OCI-LY7 (cell line): ENCODE results near the gene RNU7-1. TPM values are rescaled to one million over a fixed set of nuclear protein-coding genes. Genes with fewer than 3 reads are reported as not detected.

Experiments used
- BruUV-seq: library from RNA; stranded (reverse); fragments of 400-500 nt; replicated peaks from 2 replicates; lab custom pipeline; 2021; lab: Mats Ljungman, UMichigan
- CTCF ChIA-PET: fragments of 300-600 bp; sonication (Branson Sonifier 250); formaldehyde crosslinking; loops from one replicate; lab custom pipeline; 2022; ENCODE audit warnings: antibody characterized with exemption; ENCODE audit not compliant: unreplicated experiment; lab: Charles Lee
- POLR2A ChIA-PET: fragments of 300-600 bp; sonication (Branson Sonifier 250); formaldehyde crosslinking; loops from one replicate; lab custom pipeline; 2022; ENCODE audit warnings: antibody characterized with exemption; lab: Charles Lee
- DNase-seq: peaks from one replicate; pipeline ENCODE4 v3.0.0-alpha.2; 2015; ENCODE audit warnings: low spot score
- H2AFZ ChIP-seq: fragments of 200-600 bp; sonication (generic), shearing (Covaris generic); 2 replicates; pipeline ENCODE4 v1.6.1; 2014; ENCODE audit warnings: mild to moderate bottlenecking, antibody characterized with exemption, low read length, moderate library complexity
- H3K27ac ChIP-seq: fragments of 200-600 bp; sonication (generic); 2 replicates; pipeline ENCODE4 v1.5.1; 2014; ENCODE audit warnings: mixed run types, low read depth, mild to moderate bottlenecking, moderate library complexity, low read length, inconsistent platforms; ENCODE audit not compliant: poor library complexity, severe bottlenecking
- H3K36me3 ChIP-seq: fragments of 200-600 bp; sonication (generic); 2 replicates; pipeline ENCODE4 v1.6.1; 2014; ENCODE audit warnings: mild to moderate bottlenecking, antibody characterized with exemption, low read length, moderate library complexity, mixed read lengths; ENCODE audit not compliant: insufficient read depth
- H3K4me1 ChIP-seq: fragments of 200-600 bp; sonication (generic); 2 replicates; pipeline ENCODE4 v1.5.1; 2014; ENCODE audit warnings: mild to moderate bottlenecking, low read length; ENCODE audit not compliant: insufficient read depth, poor library complexity, severe bottlenecking
- H3K4me2 ChIP-seq: fragments of 200-600 bp; sonication (generic); 2 replicates; pipeline ENCODE4 v1.6.1; 2014; ENCODE audit warnings: mild to moderate bottlenecking, low read length
- H3K4me3 ChIP-seq: fragments of 200-600 bp; sonication (generic); 2 replicates; pipeline ENCODE4 v1.5.1; 2014; ENCODE audit warnings: mild to moderate bottlenecking, low read depth, low read length; ENCODE audit not compliant: poor library complexity, severe bottlenecking
- H3K79me2 ChIP-seq: fragments of 200-600 bp; sonication (generic); 2 replicates; pipeline ENCODE4 v1.6.1; 2016; ENCODE audit warnings: low read depth, mild to moderate bottlenecking, low read length, moderate library complexity, mixed read lengths; ENCODE audit not compliant: insufficient read depth
- H3K9me2 ChIP-seq: fragments of 200-600 bp; sonication (generic); 2 replicates; pipeline ENCODE4 v1.6.1; 2016; ENCODE audit warnings: mild to moderate bottlenecking, low read length, mixed read lengths; ENCODE audit not compliant: insufficient read depth
- H3K9me3 ChIP-seq: fragments of 200-600 bp; sonication (generic); 2 replicates; pipeline ENCODE4 v1.6.1; 2014; ENCODE audit warnings: mild to moderate bottlenecking, mixed run types, low read length, mixed read lengths
- H4K20me1 ChIP-seq: fragments of 200-600 bp; sonication (generic); 2 replicates; pipeline ENCODE4 v1.6.1; 2014; ENCODE audit warnings: mild to moderate bottlenecking, antibody characterized with exemption, low read length, moderate library complexity, mixed read lengths; ENCODE audit not compliant: insufficient read depth
- CTCF ChIP-seq: fragments of 200-600 bp; sonication (generic); conservative IDR thresholded peaks from 2 replicates; pipeline ENCODE4 v1.5.1; 2014; ENCODE audit warnings: mild to moderate bottlenecking, antibody characterized with exemption, low read length, moderate library complexity, mixed read lengths
- EZH2phosphoT487 ChIP-seq: fragments of 200-600 bp; sonication (generic); IDR thresholded peaks from 2 replicates; pipeline ENCODE4 v1.6.1; 2018; ENCODE audit warnings: low read depth, borderline replicate concordance, mild to moderate bottlenecking, mixed run types, antibody characterized with exemption, low read length, moderate library complexity, mixed read lengths
- intact Hi-C: fragments of 100-400 bp; cut with micrococcal nuclease; formaldehyde crosslinking; loops from one replicate; pipeline ENCODE4 v1.10.0; 2022; ENCODE audit not compliant: unreplicated experiment
- total RNA-seq, 2 experiments: library from RNA; depleted of rRNA in 1 of 2; stranded (reverse); fragments of >200 nt in 1 of 2; shearing (Covaris generic) in 1 of 2; gene quantifications; 2 replicates each; pipeline ENCODE4 v1.2.3, GENCODE V29; 2014 to 2022

The RNU7-1 gene
- total RNA-seq, 2 experiments from 2014 or later = not detected

- H3K79me2 ChIP-seq = peaks cover 31% of the 10 kb centered on the region
- peak overlapping the region; percentile 10 for H3K4me2 ChIP-seq
- peak overlapping the region; percentile 64 for H3K27ac ChIP-seq
- DNase-seq = no peak
- ChIA-PET POLR2A (interaction anchor here (1.4 to 3.8 kb wide), 2 partner anchors 11 to 20 kb away, joined by 3 to 55 read pairs; partner anchors contain the start of genes C12orf57 and RNU7-1), CTCF (no interaction called here)
- H4K20me1 ChIP-seq = 0 out of 2 replicates have a peak, but pooled peaks cover 3% of the 10 kb centered on the region
- TF ChIP-seq CTCF (no peak), EZH2phosphoT487 (no peak)
- BruUV-seq = no TSS peak
- H3K9me3 ChIP-seq = no peaks in the 10 kb centered on the region
- no peak overlapping the region for H2AFZ ChIP-seq
- intact Hi-C loops = loop anchor here (1.0 kb wide), 2 partner anchors 21 to 43 kb away; partner anchors contain the start of gene C12orf57
- H3K9me2 ChIP-seq = no peaks in the 10 kb centered on the region
- peaks cover 65% of the 10 kb centered on the region for H3K36me3 ChIP-seq
- H3K4me3 ChIP-seq = no peak overlapping the region
- H3K4me1 ChIP-seq = peaks cover 63% of the 10 kb centered on the region
Measured at GRCh38 chr12:6965714-6966113, 22.1 kb downstream of the RNU7-1 start.

GRCh38 chr12:6966351-6966750, 22.7 kb downstream of the RNU7-1 start:
- TF ChIP-seq EZH2phosphoT487 (no peak), CTCF (no peak)
- Histone ChIP-seq H3K79me2 (peaks cover 37% of the 10 kb centered on the region), H3K9me2 (no peaks in the 10 kb centered on the region), H4K20me1 (0 out of 2 replicates have a peak, but pooled peaks cover 3% of the 10 kb centered on the region), H3K36me3 (peaks cover 65% of the 10 kb centered on the region), H3K4me2 (no peak overlapping the region), H3K9me3 (no peaks in the 10 kb centered on the region), H2AFZ (no peak overlapping the region), H3K4me1 (peaks cover 57% of the 10 kb centered on the region), H3K27ac (peak overlapping the region; percentile 64), H3K4me3 (no peak overlapping the region)
- ChIA-PET POLR2A (interaction anchor here (3.8 kb wide), 1 partner anchor 21 kb away, joined by 55 read pairs; the partner anchor contains the start of genes C12orf57 and RNU7-1), CTCF (no interaction called here)
- no peak for DNase-seq
- intact Hi-C loops = no loop called here
- no TSS peak for BruUV-seq

- intact Hi-C loops = no loop called here
- CTCF ChIA-PET = interaction anchor here (1.1 kb wide), 1 partner anchor 23 kb away, joined by 3 read pairs; no protein-coding TSS in a partner anchor
- Histone ChIP-seq H3K27ac (no peak overlapping the region), H3K9me2 (no peaks in the 10 kb centered on the region), H3K9me3 (no peaks in the 10 kb centered on the region), H2AFZ (no peak overlapping the region), H4K20me1 (0 out of 2 replicates have a peak, but pooled peaks cover 3% of the 10 kb centered on the region), H3K4me3 (no peak overlapping the region), H3K79me2 (peaks cover 50% of the 10 kb centered on the region), H3K36me3 (peaks cover 71% of the 10 kb centered on the region), H3K4me2 (peak overlapping the region; percentile 79; the same call in 1 of the 2 replicates), H3K4me1 (peaks cover 54% of the 10 kb centered on the region)
- DNase-seq = no peak
- TF ChIP-seq CTCF (no peak), EZH2phosphoT487 (no peak)
- no TSS peak for BruUV-seq
- POLR2A ChIA-PET = interaction anchor here (0.7 to 2.5 kb wide), 3 partner anchors 8 to 45 kb away, joined by 3 to 43 read pairs (median 3); partner anchors contain the start of genes C12orf57 and RNU7-1
Measured at GRCh38 chr12:6967651-6968100, 24.1 kb downstream of the RNU7-1 start.
